Peyer's patch (tissue), 4 donors: ENCODE results near the gene ZNF683. TPM values are rescaled to one million over a fixed set of nuclear protein-coding genes. Genes with fewer than 3 reads are reported as not detected.
A peak's percentile ranks its signal among the peaks of the same experiment; 100 is the strongest.

Source experiments
- DNase-seq, 3 donors: peaks; one replicate each; pipeline ENCODE4 v3.0.0-alpha.2; 2017 to 2019
- H3K27ac ChIP-seq, 4 donors: fragments of 200-600 bp; sonication (generic); one replicate each; pipeline ENCODE4 v1.5.1; 2016 to 2019
- H3K27me3 ChIP-seq, 2 donors: fragments of 200-600 bp; sonication (generic); one replicate each; pipeline ENCODE4 v1.5.1; 2019
- H3K36me3 ChIP-seq, 3 donors: fragments of 200-600 bp; sonication (generic); one replicate each; pipeline ENCODE4 v1.5.1; 2016 to 2019
- H3K4me1 ChIP-seq, 4 donors: fragments of 200-600 bp; sonication (generic); one replicate each; pipeline ENCODE4 v1.5.1; 2016 to 2019
- H3K4me3 ChIP-seq, 4 donors: fragments of 200-600 bp; sonication (generic); 1 replicate in 3 of 4; 2 replicates in 1 of 4; pipeline ENCODE4 v1.5.1; 2016 to 2019; ENCODE audit warnings: mild to moderate bottlenecking in 1 of 4
- H3K9me3 ChIP-seq, 4 donors: fragments of 200-600 bp; sonication (generic); one replicate each; pipeline ENCODE4 v1.5.1; 2016 to 2019; ENCODE audit warnings: mild to moderate bottlenecking in 1 of 4
- POLR2A ChIP-seq, 2 donors: fragments of 450-650 bp; IDR thresholded peaks; one replicate each; pipeline ENCODE4 v1.5.1; 2017; ENCODE audit warnings: antibody characterized with exemption in 2 of 2, mild to moderate bottlenecking in 2 of 2, moderate library complexity in 2 of 2
- total RNA-seq, 4 donors: library from RNA; depleted of rRNA; stranded (reverse); fragments of >200 nt; gene quantifications; one replicate each; pipeline ENCODE4 v1.1.0, GENCODE V29; 2016
- TF ChIP-seq, protein P1 (sequence below), 6 experiments: fragments of 450-650 bp in 4 of 6; fragments of 200-600 bp in 2 of 6; sonication (generic) in 1 of 6; IDR thresholded peaks; one replicate each; pipeline ENCODE4 v1.5.1; 2017 to 2019; ENCODE audit warnings: antibody characterized with exemption in 6 of 6, mild to moderate bottlenecking in 3 of 6, moderate library complexity in 1 of 6

ZNF683 gene
- total RNA-seq, 4 donors from 2014 or later = not detected

DNA sequence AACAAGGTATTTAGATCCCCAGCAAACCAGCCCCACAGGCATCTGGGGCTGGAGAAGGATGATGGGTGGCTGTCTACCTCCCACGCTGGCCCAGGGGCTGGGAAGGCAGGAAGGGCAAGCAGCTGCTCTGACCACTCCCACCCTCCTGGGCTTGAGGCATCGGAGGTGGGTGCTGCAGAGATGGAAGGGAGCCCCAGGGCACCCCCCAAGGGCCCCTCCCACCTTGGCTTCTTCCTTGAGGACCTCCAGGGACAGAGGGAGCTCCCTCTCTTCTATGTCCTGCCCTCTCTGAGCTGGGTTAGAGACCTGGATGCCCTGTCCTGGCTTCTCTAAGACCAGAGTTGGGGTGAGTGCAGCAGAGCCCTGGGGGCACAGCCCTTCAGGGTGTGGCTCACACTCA lies 51.7 kb downstream of the ZNF683 start:
- Histone ChIP-seq H3K36me3 (peaks cover 0 to 12% (median 0%) of the 10 kb centered on the region in 3 donors), H3K27me3 (no peaks in the 10 kb centered on the region), H3K4me3 (peak overlapping the region in 1 of 4 donors; percentile 60), H3K4me1 (peaks cover 0 to 29% (median 17%) of the 10 kb centered on the region in 4 donors), H3K27ac (peak overlapping the region in 3 of 4 donors; percentile 11 to 90 (median 21)), H3K9me3 (no peaks in the 10 kb centered on the region)
- no peak for DNase-seq
- no peak for TF ChIP-seq POLR2A (IDR thresholded peaks at IDR 0.05)
- TF ChIP-seq, protein P1, sequence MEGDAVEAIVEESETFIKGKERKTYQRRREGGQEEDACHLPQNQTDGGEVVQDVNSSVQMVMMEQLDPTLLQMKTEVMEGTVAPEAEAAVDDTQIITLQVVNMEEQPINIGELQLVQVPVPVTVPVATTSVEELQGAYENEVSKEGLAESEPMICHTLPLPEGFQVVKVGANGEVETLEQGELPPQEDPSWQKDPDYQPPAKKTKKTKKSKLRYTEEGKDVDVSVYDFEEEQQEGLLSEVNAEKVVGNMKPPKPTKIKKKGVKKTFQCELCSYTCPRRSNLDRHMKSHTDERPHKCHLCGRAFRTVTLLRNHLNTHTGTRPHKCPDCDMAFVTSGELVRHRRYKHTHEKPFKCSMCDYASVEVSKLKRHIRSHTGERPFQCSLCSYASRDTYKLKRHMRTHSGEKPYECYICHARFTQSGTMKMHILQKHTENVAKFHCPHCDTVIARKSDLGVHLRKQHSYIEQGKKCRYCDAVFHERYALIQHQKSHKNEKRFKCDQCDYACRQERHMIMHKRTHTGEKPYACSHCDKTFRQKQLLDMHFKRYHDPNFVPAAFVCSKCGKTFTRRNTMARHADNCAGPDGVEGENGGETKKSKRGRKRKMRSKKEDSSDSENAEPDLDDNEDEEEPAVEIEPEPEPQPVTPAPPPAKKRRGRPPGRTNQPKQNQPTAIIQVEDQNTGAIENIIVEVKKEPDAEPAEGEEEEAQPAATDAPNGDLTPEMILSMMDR (IDR thresholded peaks at IDR 0.05) = no peak

DNA sequence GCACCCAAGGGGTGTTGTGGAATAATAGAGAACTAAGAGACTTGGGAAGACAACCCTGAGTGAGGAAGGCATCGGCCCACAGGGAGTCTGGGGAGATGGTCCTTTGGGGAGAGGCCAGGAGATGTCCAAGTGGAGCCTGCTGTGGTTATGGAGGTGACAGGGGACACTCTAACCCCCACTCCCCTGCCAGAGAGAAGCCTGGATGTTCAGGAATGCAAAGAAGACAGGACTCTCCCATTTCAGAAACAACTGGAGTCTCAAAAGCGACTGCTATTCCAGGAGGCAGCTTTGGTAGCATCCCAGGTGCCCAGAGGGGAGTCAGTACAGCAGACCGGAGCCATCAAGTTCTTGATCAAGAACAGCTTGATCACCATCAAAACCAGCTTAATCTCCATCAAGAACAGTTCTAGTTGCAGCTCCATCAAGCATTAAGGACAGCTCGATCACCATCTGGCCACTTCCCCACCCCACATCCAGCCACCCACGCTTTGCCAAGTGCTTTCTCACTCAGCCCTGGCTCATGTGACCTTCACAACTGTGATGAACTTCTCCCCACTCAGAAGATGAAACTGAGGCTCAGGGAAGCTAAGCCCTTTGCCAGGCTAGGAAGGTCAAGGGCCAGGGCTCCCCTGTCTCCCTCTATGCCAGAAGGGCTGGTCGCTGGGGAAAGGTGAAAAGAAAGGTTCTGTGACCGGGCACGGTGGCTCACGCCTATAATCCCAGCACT lies 54.0 kb downstream of the ZNF683 start:
- Histone ChIP-seq H3K4me1 (peaks cover 0 to 33% (median 20%) of the 10 kb centered on the region in 4 donors), H3K27me3 (no peaks in the 10 kb centered on the region), H3K27ac (peak overlapping the region; percentile 68 to 90 (median 74)), H3K4me3 (peak overlapping the region; percentile 46 to 60 (median 54)), H3K9me3 (no peaks in the 10 kb centered on the region), H3K36me3 (peaks cover 0 to 12% (median 0%) of the 10 kb centered on the region in 3 donors)
- no peak for TF ChIP-seq POLR2A (IDR thresholded peaks at IDR 0.05)
- TF ChIP-seq, protein P1 (IDR thresholded peaks at IDR 0.05) = no peak
- DNase-seq = peak in 2 of 3 donors; percentile 62 to 79

DNA sequence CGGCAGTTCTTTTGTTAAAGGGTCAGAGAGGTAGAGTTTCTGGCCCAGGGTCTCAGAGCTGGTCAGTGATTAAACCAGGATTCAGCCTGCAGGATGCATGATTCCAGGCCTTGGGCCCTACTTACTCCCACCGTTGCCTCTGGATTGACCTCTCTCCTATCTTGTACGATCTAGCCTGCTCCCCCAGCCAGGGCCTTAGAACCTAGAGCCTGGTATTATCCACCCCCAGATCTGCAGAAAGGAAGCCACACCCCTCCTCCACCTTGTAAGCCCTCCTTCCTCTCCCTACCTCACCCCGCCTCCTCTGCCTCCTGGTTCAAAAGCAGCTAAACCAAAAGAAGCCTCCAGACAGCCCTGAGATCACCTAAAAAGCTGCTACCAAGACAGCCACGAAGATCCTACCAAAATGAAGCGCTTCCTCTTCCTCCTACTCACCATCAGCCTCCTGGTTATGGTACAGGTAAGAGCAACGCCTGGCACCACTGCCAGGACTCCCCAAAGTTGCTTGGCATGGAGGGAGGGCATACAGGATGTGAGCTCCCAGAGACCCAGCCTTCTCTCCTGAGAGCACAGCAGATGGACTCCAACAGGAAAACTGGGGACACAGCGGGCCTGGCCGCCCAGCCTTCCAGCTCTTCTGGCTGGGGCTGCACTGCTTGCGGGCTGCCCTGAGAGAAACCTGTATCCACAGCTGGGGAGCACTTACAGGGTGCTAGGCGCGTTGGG lies 54.8 kb downstream of the ZNF683 start, which contains the start of gene CD52:
TSS of gene CD52 (plus strand) at position 347 of the 726 bp plus-strand sequence. CDS start at position 407, 60 bp downstream.
- peak within 1 kb of the TSS; percentile 68 to 90 (median 74) for H3K27ac ChIP-seq

DNA sequence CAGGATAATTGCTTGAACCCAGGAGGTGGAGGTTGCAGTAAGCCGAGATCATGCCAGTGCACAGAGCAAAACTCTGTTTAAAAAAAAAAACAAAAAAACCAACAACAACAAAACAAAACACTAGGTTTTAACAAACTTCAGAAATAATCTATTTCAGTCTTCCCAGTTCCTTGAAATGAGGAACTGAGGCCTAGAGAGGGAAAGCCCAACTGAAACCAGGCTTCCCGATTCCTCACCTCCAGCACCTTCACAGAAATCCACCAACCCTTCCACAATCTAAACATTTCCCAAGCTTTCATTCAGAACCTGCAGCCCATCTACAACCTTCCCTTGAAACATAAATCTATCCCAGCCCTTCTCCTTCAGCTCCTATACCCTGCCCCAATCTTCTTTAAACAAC lies 55.4 kb downstream of the ZNF683 start:
- TF ChIP-seq POLR2A (IDR thresholded peaks at IDR 0.05) = no peak
- TF ChIP-seq, protein P1 (IDR thresholded peaks at IDR 0.05) = no peak
- H3K4me1 ChIP-seq = peaks cover 0 to 30% (median 20%) of the 10 kb centered on the region in 4 donors
- peak overlapping the region in 1 of 4 donors; percentile 60 for H3K4me3 ChIP-seq
- peaks cover 0 to 9% (median 0%) of the 10 kb centered on the region in 3 donors for H3K36me3 ChIP-seq
- no peak for DNase-seq
- peak overlapping the region in 3 of 4 donors; percentile 55 to 90 (median 76) for H3K27ac ChIP-seq
- H3K9me3 ChIP-seq = no peaks in the 10 kb centered on the region
- no peaks in the 10 kb centered on the region for H3K27me3 ChIP-seq

More for the DNA sequence above, 54.8 kb downstream of the ZNF683 start, which contains the start of gene CD52:
- no peaks in the 10 kb centered on the region for H3K27me3 ChIP-seq
- peak in 2 of 3 donors; percentile 89 to 91 for DNase-seq
- H3K4me3 ChIP-seq = peak within 1 kb of the TSS; percentile 46 to 60 (median 54)
- H3K9me3 ChIP-seq = no peaks in the 10 kb centered on the region
- H3K4me1 ChIP-seq = peaks cover 0 to 33% (median 20%) of the 10 kb centered on the region in 4 donors
- H3K36me3 ChIP-seq = peaks cover 0 to 12% (median 0%) of the 10 kb centered on the region in 3 donors
- TF ChIP-seq, protein P1 (IDR thresholded peaks at IDR 0.05) = no peak
- TF ChIP-seq POLR2A (IDR thresholded peaks at IDR 0.05) = peak; percentile 34 to 40
